ENCODE results near the gene POLR3E.
A peak's percentile ranks its signal among the peaks of the same experiment; 100 is the strongest.
"Not testable (repeated sequence)": the region's sequence is repeated elsewhere in the genome, so short reads cannot be mapped to it uniquely, and the experiment has no call there.

POLR3E gene

DNA sequence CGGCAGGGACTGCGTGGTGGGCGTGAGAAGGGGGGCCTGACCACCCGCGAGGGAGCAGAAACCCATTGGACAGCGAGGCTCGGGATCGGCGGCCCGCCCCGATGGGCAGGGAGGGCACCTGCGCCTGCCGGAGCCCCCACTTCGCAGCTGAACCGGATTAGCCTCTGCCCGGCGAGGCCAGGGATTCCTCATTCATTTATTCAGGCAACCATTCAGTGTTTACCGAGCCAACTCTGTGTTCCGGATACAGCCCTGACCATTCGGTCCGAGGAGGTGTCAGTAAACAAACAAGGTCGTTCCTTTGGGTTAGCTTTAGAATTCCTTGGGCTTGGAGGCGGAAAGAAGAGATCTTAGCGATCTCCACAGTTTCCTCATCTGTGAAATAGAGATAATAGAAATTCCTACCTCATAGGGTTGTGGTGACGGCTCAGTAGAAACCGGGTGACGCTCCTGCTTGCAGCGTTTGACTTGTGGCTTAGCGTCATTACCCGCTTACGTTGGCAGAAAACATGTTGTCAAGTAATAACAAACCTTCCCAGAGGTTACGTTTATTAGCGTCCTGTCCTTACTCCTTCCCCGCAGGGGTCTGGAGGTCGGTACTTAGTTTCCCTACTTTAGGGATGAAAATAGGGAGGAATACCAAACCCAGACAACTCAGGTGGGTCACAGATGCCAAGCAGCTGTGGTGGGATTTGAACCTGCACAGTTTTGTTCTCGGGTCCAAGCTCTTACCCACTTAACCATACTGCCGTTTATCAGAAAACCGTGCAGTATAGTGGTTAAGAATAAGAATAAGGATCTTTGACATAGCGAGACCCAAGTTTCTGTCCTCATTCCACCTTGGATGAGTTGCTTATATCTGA, 893 bp downstream of the POLR3E start:
- Histone ChIP-seq H3K9me3 (ENCODE audit: insufficient read depth, low read length) (no peaks in the 10 kb centered on the region), H3K4me2 (ENCODE audit: low read length) (peak overlapping the region; percentile 90), H3K36me3 (replicated peaks; ENCODE audit: low read depth, low read length) (peaks cover 8% of the 10 kb centered on the region), H3K4me1 (ENCODE audit: low read length) (peaks cover 12% of the 10 kb centered on the region), H4K20me1 (ENCODE audit: insufficient read depth, low read length) (peaks cover 43% of the 10 kb centered on the region), H3K27ac (ENCODE audit: low read length) (peak overlapping the region; percentile 89), H3K9ac (ENCODE audit: low read length) (peak overlapping the region; percentile 92), H3K27me3 (ENCODE audit: low read depth, low read length) (no peaks in the 10 kb centered on the region), H2AFZ (ENCODE audit: low read depth, low read length) (no peak overlapping the region), H3K79me2 (ENCODE audit: low read length) (peaks cover 59% of the 10 kb centered on the region), H3K4me3 (ENCODE audit: low read length) (peak overlapping the region; percentile 99)
- TF ChIP-seq CTCF (IDR thresholded peaks at IDR 0.05; ENCODE audit: low read depth, low read length) (no peak), EZH2phosphoT487 (IDR thresholded peaks at IDR 0.05; ENCODE audit: low read depth) (no peak)

- Histone ChIP-seq H3K9me3 (ENCODE audit: insufficient read depth, low read length) (no peaks in the 10 kb centered on the region), H3K36me3 (replicated peaks; ENCODE audit: low read depth, low read length) (peaks cover 10% of the 10 kb centered on the region), H3K4me1 (ENCODE audit: low read length) (peaks cover 12% of the 10 kb centered on the region), H3K79me2 (ENCODE audit: low read length) (peaks cover 66% of the 10 kb centered on the region), H3K4me2 (ENCODE audit: low read length) (peak overlapping the region; percentile 90), H2AFZ (ENCODE audit: low read depth, low read length) (no peak overlapping the region), H3K4me3 (ENCODE audit: low read length) (peak overlapping the region; percentile 99), H4K20me1 (ENCODE audit: insufficient read depth, low read length) (peaks cover 43% of the 10 kb centered on the region), H3K27me3 (ENCODE audit: low read depth, low read length) (no peaks in the 10 kb centered on the region), H3K9ac (ENCODE audit: low read length) (no peak overlapping the region), H3K27ac (ENCODE audit: low read length) (peak overlapping the region; percentile 89)
- TF ChIP-seq CTCF (IDR thresholded peaks at IDR 0.05; ENCODE audit: low read depth, low read length) = no peak
- TF ChIP-seq EZH2phosphoT487 (IDR thresholded peaks at IDR 0.05; ENCODE audit: low read depth) = no peak
These were observed 1.8 kb downstream of the POLR3E start for GRCh38 chr16:22299036-22299435.

DNA sequence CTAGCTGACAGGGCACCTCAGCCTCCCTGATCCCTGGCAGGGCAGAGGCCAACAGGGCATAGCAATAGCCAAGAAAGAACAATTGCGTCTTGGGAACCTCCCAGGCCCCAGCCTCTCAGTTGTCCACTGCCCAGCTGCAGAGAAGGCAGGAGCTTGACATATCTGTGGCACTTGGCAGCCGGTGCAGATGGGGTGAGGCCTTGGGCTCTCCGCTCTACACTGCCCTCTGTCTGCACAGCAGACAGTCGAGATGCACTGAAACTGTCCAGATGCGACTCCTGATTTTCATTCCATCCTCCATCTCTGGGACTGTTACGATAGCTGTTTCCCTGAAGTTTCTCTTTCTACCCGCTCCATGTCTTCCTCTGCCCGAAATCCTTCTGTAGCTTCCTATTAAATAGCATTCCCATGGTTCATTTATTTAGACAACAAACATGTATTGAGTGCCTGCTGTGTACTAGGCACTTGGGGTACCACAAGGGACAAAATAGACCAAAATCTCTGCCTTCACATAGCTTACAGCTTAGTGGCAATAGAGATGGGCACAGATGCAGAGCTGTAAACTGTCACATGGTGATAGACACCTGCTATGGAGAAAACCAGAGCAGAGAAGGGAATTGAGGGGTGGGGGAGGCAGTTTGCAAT, 3.3 kb downstream of the POLR3E start:
- H3K36me3 ChIP-seq (replicated peaks; ENCODE audit: low read depth, low read length) = peaks cover 22% of the 10 kb centered on the region
- no peaks in the 10 kb centered on the region for H3K27me3 ChIP-seq (ENCODE audit: low read depth, low read length)
- H3K4me1 ChIP-seq (ENCODE audit: low read length) = peaks cover 12% of the 10 kb centered on the region
- H2AFZ ChIP-seq (ENCODE audit: low read depth, low read length) = no peak overlapping the region
- no peak overlapping the region for H3K27ac ChIP-seq (ENCODE audit: low read length)
- H3K4me3 ChIP-seq (ENCODE audit: low read length) = peak overlapping the region; percentile 23; the same call in 1 of the 2 replicates
- H3K79me2 ChIP-seq (ENCODE audit: low read length) = peaks cover 81% of the 10 kb centered on the region
- H3K9me3 ChIP-seq (ENCODE audit: insufficient read depth, low read length) = no peaks in the 10 kb centered on the region
- TF ChIP-seq EZH2phosphoT487 (IDR thresholded peaks at IDR 0.05; ENCODE audit: low read depth) = no peak
- peak; percentile 68 for TF ChIP-seq CTCF (IDR thresholded peaks at IDR 0.05; ENCODE audit: low read depth, low read length)
- peak overlapping the region; percentile 18; the same call in 1 of the 2 replicates for H3K4me2 ChIP-seq (ENCODE audit: low read length)
- H3K9ac ChIP-seq (ENCODE audit: low read length) = no peak overlapping the region
- H4K20me1 ChIP-seq (ENCODE audit: insufficient read depth, low read length) = peaks cover 54% of the 10 kb centered on the region

- H3K4me1 ChIP-seq (ENCODE audit: low read length); H3K4me3 ChIP-seq (ENCODE audit: low read length); H3K27me3 ChIP-seq (ENCODE audit: low read depth, low read length); H3K27ac ChIP-seq (ENCODE audit: low read length); H3K9ac ChIP-seq (ENCODE audit: low read length); H3K4me2 ChIP-seq (ENCODE audit: low read length); H2AFZ ChIP-seq (ENCODE audit: low read depth, low read length); H3K9me3 ChIP-seq (ENCODE audit: insufficient read depth, low read length): not testable (repeated sequence)
- H3K36me3 ChIP-seq (replicated peaks; ENCODE audit: low read depth, low read length) = peaks cover 27% of the 10 kb centered on the region
- peaks cover 54% of the 10 kb centered on the region for H4K20me1 ChIP-seq (ENCODE audit: insufficient read depth, low read length)
- peaks cover 87% of the 10 kb centered on the region for H3K79me2 ChIP-seq (ENCODE audit: low read length)
These were observed 4.2 kb downstream of the POLR3E start for GRCh38 chr16:22301423-22301822.

Measured in OCI-LY3 (cell line).